Measurements from ENCODE around the gene TSPAN16. TPM values are rescaled to one million over a fixed set of nuclear protein-coding genes. Genes with fewer than 3 reads are reported as not detected.

The TSPAN16 gene
- total RNA-seq, 1 experiment from 2014 or later, result not detected

DNA sequence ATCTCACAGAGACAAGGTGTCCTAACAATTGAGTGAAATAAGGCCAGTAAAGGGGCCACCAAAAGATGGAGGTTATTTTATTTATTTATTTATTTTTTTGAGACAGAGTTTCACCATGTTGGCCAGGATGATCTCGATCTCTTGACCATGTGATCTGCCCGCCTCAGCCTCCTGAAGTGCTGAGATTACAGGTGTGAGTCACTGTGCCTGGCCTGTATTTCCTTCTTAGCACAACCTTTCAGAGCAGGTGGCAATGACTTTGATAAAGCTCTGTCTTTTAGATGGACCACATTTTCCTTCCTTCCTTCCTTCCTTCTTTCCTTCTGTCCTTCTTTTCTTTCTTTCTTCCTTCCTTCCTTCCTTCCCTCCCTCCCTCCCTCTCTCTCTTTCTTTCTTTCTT, 22.7 kb upstream of the TSPAN16 start:
- Histone ChIP-seq H4K20me1 (ENCODE audit: insufficient read depth) (no peaks in the 10 kb centered on the region), H3F3A (ENCODE audit: insufficient read depth, low read depth) (peaks cover 13% of the 10 kb centered on the region; the same call in 1 of the 2 replicates), H3K9me2 (ENCODE audit: insufficient read depth) (no peaks in the 10 kb centered on the region), H2AFZ (no peak overlapping the region), H3K27ac (no peak overlapping the region), H3K4me1 (replicated peaks; ENCODE audit: insufficient read depth) (0 out of 2 replicates have a peak, but pooled peaks cover 6% of the 10 kb centered on the region), H3K27me3 (ENCODE audit: insufficient read depth, low read depth) (no peaks in the 10 kb centered on the region), H3K4me3 (no peak overlapping the region), H3K36me3 (ENCODE audit: low read depth) (no peaks in the 10 kb centered on the region), H3K79me2 (ENCODE audit: low read depth) (no peaks in the 10 kb centered on the region), H3K4me2 (no peak overlapping the region), H3K9me3 (ENCODE audit: insufficient read depth, low read depth) (no peaks in the 10 kb centered on the region)
- DNase-seq, result no peak
- ChIA-PET CTCF (no interaction called here), POLR2A (ENCODE audit: unreplicated experiment) (no interaction called here)
- BruUV-seq (replicated peaks), result no TSS peak
- intact Hi-C loops (cut with micrococcal nuclease; ENCODE audit: unreplicated experiment), result no loop called here
- TF ChIP-seq EZH2 (IDR thresholded peaks at IDR 0.05; ENCODE audit: low read depth), result no peak
- TF ChIP-seq, protein P1, sequence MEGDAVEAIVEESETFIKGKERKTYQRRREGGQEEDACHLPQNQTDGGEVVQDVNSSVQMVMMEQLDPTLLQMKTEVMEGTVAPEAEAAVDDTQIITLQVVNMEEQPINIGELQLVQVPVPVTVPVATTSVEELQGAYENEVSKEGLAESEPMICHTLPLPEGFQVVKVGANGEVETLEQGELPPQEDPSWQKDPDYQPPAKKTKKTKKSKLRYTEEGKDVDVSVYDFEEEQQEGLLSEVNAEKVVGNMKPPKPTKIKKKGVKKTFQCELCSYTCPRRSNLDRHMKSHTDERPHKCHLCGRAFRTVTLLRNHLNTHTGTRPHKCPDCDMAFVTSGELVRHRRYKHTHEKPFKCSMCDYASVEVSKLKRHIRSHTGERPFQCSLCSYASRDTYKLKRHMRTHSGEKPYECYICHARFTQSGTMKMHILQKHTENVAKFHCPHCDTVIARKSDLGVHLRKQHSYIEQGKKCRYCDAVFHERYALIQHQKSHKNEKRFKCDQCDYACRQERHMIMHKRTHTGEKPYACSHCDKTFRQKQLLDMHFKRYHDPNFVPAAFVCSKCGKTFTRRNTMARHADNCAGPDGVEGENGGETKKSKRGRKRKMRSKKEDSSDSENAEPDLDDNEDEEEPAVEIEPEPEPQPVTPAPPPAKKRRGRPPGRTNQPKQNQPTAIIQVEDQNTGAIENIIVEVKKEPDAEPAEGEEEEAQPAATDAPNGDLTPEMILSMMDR (conservative IDR thresholded peaks at IDR 0.05), result no peak

DNA sequence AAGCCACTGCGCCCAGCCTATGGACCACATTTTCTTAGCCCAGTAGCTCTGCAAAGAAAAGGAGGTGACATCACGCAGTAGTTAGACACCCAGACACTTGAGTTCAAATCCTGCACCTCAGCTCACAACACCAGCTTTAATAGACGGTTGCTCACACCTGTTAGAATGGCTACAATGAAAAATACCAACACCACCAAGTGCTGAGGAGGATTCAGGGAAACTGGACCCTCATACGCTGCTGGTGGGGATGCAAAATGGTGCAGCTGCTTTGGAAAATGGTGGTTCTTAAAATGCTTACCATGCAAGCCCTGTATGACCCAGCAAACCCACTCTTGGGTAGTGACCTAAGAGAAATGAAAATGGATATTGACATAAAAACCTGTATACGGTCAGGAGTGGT, 22.0 kb upstream of the TSPAN16 start:
- Histone ChIP-seq H4K20me1 (ENCODE audit: insufficient read depth) (no peaks in the 10 kb centered on the region), H3K9me3 (ENCODE audit: insufficient read depth, low read depth) (no peaks in the 10 kb centered on the region), H2AFZ (no peak overlapping the region), H3K4me2 (no peak overlapping the region), H3K79me2 (ENCODE audit: low read depth) (no peaks in the 10 kb centered on the region), H3K27ac (no peak overlapping the region), H3F3A (ENCODE audit: insufficient read depth, low read depth) (peaks cover 8% of the 10 kb centered on the region; the same call in 1 of the 2 replicates), H3K9me2 (ENCODE audit: insufficient read depth) (no peaks in the 10 kb centered on the region), H3K36me3 (ENCODE audit: low read depth) (no peaks in the 10 kb centered on the region), H3K4me1 (replicated peaks; ENCODE audit: insufficient read depth) (0 out of 2 replicates have a peak, but pooled peaks cover 6% of the 10 kb centered on the region), H3K4me3 (no peak overlapping the region), H3K27me3 (ENCODE audit: insufficient read depth, low read depth) (no peaks in the 10 kb centered on the region; the same call in 1 of the 2 replicates)
- ChIA-PET POLR2A (ENCODE audit: unreplicated experiment) (no interaction called here), CTCF (interaction anchor here (0.6 kb wide), 1 partner anchor 77 kb away, joined by 7 read pairs; no protein-coding TSS in a partner anchor)
- TF ChIP-seq, protein P1 (conservative IDR thresholded peaks at IDR 0.05), result no peak
- no peak for TF ChIP-seq EZH2 (IDR thresholded peaks at IDR 0.05; ENCODE audit: low read depth)
- DNase-seq, result no peak
- intact Hi-C loops (cut with micrococcal nuclease; ENCODE audit: unreplicated experiment), result no loop called here
- no TSS peak for BruUV-seq (replicated peaks)

DNA sequence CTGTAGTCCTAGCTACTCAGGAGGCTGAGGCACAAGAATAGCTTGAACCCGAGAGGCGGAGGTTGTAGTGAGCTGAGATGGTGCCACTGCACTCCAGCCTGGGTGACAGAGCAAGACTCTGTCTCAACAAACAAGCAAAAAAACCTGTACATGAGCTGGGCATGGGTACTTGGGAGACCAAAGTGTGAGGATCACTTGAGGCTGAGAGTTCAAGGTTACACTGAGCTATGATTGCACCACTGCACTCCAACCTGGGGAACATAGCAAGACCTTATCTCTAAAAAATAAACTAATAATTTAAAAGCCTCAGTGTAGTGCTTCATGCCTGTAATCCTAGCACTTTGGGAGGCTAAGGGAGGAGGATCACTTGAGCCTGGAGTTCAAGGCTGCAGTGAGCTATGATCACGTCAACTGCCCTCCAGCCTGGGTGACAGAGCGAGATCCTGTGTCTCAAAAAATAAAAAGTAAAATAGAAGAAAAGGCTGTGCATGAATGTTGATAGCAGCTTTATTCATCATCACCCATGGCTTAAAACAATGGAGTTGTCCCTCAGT, 21.4 kb upstream of the TSPAN16 start:
- TF ChIP-seq EZH2 (IDR thresholded peaks at IDR 0.05; ENCODE audit: low read depth), result no peak
- TF ChIP-seq, protein P1 (conservative IDR thresholded peaks at IDR 0.05), result no peak
- H3K36me3 ChIP-seq (ENCODE audit: low read depth), result no peaks in the 10 kb centered on the region
- no peak overlapping the region for H3K4me3 ChIP-seq
- CTCF ChIA-PET, result interaction anchor here (0.6 kb wide), 1 partner anchor 76 kb away, joined by 7 read pairs; no protein-coding TSS in a partner anchor
- H3K4me1 ChIP-seq (replicated peaks; ENCODE audit: insufficient read depth), result 0 out of 2 replicates have a peak, but pooled peaks cover 6% of the 10 kb centered on the region
- no peaks in the 10 kb centered on the region for H3K9me3 ChIP-seq (ENCODE audit: insufficient read depth, low read depth)
- H2AFZ ChIP-seq, result no peak overlapping the region
- no peaks in the 10 kb centered on the region for H3K79me2 ChIP-seq (ENCODE audit: low read depth)
- no TSS peak for BruUV-seq (replicated peaks)
- H3K27ac ChIP-seq, result no peak overlapping the region
- intact Hi-C loops (cut with micrococcal nuclease; ENCODE audit: unreplicated experiment), result no loop called here
- H3K4me2 ChIP-seq, result no peak overlapping the region
- POLR2A ChIA-PET (ENCODE audit: unreplicated experiment), result no interaction called here
- H3K27me3 ChIP-seq (ENCODE audit: insufficient read depth, low read depth), result no peaks in the 10 kb centered on the region; the same call in 1 of the 2 replicates
- H4K20me1 ChIP-seq (ENCODE audit: insufficient read depth), result no peaks in the 10 kb centered on the region
- no peaks in the 10 kb centered on the region for H3K9me2 ChIP-seq (ENCODE audit: insufficient read depth)
- H3F3A ChIP-seq (ENCODE audit: insufficient read depth, low read depth), result peaks cover 4% of the 10 kb centered on the region; the same call in 1 of the 2 replicates
- DNase-seq, result no peak

Data from PC-9 (cell line).